ENCODE data around the gene USP12.

USP12 gene

GRCh38 chr13:27027086-27027667 is 144.4 kb downstream of the USP12 start:
- DNase-seq: no peak

DNA sequence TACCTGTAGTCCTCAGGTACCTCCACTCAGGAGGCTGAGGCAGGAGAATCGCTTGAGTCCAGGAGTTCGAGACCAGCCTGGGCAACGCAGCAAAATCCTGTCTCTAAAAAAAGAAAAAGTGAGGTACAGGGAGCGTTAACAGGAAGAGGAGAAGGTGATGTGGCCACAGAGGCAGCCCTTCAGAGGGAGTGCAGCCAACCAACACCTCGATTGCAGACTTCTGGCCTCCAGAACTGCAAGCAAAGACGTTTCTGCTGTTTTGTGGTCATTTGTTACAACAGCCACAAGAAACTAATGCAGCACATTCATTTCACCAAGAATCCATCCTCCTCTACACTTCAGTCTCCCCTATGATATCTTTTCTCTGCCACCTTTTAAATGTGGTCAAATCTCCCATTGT is 145.2 kb downstream of the USP12 start:
- no peak for DNase-seq

DNA sequence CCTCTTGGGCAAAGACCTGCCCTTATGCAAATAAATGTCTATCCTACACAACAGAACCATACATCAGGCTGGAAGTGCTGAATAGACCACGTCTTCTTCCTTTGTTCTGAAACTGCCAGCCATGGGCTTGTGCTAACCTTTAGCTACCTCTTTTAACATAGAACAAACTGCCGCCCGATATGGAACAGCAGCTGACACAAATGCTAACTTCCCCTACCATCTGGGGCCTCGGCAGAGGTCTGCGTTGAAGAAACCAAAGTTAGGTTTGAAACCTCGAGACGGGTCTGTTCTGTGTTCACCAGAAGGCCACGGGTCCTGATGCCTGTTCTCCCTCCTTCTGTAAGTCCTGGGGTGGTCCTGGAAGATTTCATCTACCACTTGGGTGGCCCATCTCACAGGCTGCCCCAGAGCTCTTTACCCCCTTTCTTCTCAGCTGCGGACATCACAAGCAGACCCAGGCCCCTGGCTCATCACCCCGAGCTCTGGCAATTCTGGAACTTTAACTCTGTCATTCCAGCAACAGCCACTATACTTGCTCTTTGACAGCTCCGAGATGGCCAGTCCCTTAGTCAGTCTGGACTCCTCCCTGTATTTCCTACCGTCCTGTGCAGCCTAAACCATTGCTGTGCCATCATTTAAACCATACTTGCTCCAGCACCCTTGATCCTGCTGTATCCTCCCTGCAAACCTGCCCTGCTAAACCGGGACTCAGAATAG is 146.7 kb downstream of the USP12 start:
- DNase-seq: no peak

DNA sequence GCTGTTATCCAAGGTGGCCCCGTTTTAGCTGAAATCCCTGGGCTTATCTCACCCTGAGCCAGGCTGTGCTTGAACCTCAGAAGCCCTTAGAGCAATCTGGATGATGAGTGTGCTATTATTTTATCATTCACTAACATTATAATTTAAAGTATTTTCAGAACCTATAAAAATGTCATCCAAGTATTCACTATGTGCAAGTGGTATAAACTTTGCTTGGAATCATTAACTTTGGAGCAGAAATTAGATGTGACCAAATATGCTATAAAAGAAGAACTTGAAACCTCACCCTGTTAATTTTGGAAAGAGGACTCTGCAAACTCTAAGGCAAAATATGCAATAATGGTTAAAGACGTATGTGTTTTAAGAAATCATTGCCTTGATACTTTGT is 147.5 kb downstream of the USP12 start:
- no peak for DNase-seq

DNA sequence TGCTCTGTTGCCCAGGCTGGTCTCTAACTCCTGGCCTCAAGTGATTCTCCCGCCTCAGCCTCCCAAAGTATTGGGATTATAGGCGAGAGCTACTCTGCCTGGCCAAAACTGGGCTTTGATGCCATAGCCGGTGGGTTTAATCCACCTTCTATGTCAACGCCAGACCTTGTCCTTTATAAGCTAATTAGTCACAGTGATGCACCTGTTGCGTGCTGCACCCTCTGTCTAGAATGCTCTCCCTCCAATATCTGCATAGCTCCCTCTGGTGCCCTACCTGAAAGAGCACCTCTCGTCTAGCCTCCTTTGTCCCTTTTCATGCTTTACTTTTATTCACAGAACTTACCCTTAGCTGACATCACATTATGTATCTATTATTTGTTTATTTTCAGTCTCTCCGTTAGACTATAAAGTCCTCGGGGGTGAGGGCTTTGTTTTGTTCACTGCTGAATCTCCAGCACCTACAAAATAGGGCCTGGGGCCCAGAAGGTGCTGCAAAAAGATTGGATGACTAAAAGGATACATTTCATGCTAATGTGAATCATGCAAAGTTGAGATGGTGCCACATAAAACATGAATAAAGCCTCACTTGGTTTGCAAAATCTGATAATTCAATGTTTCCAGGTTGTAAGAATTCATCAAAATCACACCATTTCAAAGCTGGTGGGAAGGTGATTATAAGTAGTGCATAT is 148.1 kb downstream of the USP12 start:
- no peak for DNase-seq

DNA sequence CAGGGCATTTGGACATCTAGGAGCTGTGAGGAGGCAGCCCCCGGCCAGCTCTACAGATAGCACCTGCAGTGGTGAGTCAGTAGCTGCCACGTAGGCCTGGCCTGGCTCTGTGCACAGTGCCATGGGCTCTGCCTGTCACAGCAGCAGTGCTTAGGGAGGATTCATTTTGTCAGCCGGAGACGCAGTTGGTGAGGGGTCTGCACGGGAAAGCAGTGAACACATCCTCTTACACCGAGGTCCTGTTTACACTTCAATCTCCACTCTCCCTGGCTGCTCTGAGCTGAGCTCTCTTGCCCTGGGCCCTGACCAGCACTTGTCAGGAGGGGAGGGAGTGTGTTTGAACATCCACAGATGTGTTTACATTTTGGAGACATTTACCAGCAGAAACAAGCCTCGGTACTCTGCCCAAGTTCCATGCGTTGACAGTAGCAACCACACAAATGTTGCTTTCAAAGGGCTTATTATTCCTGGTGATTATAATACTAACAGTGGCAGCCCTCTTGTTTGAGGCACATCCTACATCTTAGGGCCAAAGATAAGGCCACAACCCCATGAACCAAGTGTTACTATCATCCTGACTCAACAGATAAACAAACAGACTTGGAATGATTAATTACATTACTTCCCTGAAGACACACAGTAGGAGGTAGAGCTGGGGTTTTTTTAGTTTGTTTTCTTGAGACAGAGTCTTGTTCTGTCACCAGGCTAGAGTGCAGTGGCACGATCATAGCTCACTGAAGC is 148.9 kb downstream of the USP12 start:
- DNase-seq: no peak

- DNase-seq: no peak
Measured at GRCh38 chr13:27020415-27020814, 151.2 kb downstream of the USP12 start.

- DNase-seq: no peak
Measured at GRCh38 chr13:27018882-27019281, 152.7 kb downstream of the USP12 start.

- no peak for DNase-seq
Measured at GRCh38 chr13:27018344-27018861, 153.2 kb downstream of the USP12 start.

DNA sequence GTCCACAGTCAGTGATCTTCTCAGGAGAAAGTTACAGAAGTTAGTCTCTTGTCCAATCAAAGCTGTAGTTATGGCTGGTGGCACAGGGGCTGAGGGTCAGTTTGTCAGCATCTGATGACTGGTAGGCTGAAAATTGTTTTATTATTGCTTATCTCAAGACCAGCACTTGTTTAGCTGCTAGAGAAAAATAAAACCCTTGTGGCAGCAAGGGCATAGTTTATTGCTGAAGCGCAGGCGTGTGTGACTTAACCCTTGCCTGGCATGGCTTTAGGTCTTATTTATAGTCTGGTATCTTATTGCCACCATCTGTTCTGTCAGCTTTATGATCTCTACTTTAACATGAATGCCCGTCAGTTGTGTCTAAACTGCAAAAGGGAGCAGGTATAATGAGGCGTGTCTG is 154.7 kb downstream of the USP12 start:
- no peak for DNase-seq

Data from activated gamma-delta T cell (primary cell).